ENCODE results near the gene CYTIP. TPM values are rescaled to one million over a fixed set of nuclear protein-coding genes. Genes with fewer than 3 reads are reported as not detected.

The CYTIP gene
- polyA plus RNA-seq, 1 of the 3 experiments (the other 2 are of a cell fraction): not detected

GRCh38 chr2:157418239-157418641 lies 25.6 kb downstream of the CYTIP start:
- H3K79me2 ChIP-seq (ENCODE audit: insufficient read depth): no peaks in the 10 kb centered on the region
- WGBS (ENCODE audit: low lambda C conversion rate): 16% methylated on average over 4 of the region's 4 CpGs
- no peak overlapping the region for H3K4me2 ChIP-seq
- H3K4me3 ChIP-seq (ENCODE audit: low read depth in 2 of 2, low read length in 1 of 2): no peak overlapping the region
- no peak overlapping the region for H3K9ac ChIP-seq
- H2AFZ ChIP-seq (ENCODE audit: low read depth): no peak overlapping the region
- H4K20me1 ChIP-seq (ENCODE audit: insufficient read depth): no peaks in the 10 kb centered on the region
- no peaks in the 10 kb centered on the region for H3F3A ChIP-seq (replicated peaks; ENCODE audit: insufficient read depth)
- CTCF ChIA-PET: interaction anchor here (1.3 to 1.4 kb wide), 2 partner anchors 10 to 82 kb away, joined by 4 to 6 read pairs; no protein-coding TSS in a partner anchor
- no peaks in the 10 kb centered on the region for H3K4me1 ChIP-seq (ENCODE audit: control insufficient read depth in 1 of 2, insufficient read depth in 2 of 2, low read depth in 1 of 2, low read length in 1 of 2)
- H3K9me2 ChIP-seq: no peaks in the 10 kb centered on the region
- no peaks in the 10 kb centered on the region for H3K36me3 ChIP-seq (replicated peaks in 1 of 2; ENCODE audit: control insufficient read depth in 1 of 2, insufficient read depth in 2 of 2, low read length in 1 of 2)
- H3K27me3 ChIP-seq (ENCODE audit: insufficient read depth): no peaks in the 10 kb centered on the region; the same call in 1 of the 2 replicates
- H3K9me3 ChIP-seq: no peaks in the 10 kb centered on the region
- no peak for TF ChIP-seq JUND (IDR thresholded peaks at IDR 0.05)
- no peak for TF ChIP-seq TAF1 (IDR thresholded peaks at IDR 0.05; ENCODE audit: borderline replicate concordance, low read depth, low read length)
- no peak for TF ChIP-seq RAD21 (IDR thresholded peaks at IDR 0.05; ENCODE audit: low read length)
- no peak for TF ChIP-seq FOSL2 (IDR thresholded peaks at IDR 0.05; ENCODE audit: borderline replicate concordance, low read depth)
- TF ChIP-seq, protein P1, sequence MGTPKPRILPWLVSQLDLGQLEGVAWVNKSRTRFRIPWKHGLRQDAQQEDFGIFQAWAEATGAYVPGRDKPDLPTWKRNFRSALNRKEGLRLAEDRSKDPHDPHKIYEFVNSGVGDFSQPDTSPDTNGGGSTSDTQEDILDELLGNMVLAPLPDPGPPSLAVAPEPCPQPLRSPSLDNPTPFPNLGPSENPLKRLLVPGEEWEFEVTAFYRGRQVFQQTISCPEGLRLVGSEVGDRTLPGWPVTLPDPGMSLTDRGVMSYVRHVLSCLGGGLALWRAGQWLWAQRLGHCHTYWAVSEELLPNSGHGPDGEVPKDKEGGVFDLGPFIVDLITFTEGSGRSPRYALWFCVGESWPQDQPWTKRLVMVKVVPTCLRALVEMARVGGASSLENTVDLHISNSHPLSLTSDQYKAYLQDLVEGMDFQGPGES (IDR thresholded peaks at IDR 0.05; ENCODE audit: low read depth, low read length): no peak
- no peak for TF ChIP-seq YY1 (IDR thresholded peaks at IDR 0.05; ENCODE audit: low read depth)
- TF ChIP-seq, protein P2, sequence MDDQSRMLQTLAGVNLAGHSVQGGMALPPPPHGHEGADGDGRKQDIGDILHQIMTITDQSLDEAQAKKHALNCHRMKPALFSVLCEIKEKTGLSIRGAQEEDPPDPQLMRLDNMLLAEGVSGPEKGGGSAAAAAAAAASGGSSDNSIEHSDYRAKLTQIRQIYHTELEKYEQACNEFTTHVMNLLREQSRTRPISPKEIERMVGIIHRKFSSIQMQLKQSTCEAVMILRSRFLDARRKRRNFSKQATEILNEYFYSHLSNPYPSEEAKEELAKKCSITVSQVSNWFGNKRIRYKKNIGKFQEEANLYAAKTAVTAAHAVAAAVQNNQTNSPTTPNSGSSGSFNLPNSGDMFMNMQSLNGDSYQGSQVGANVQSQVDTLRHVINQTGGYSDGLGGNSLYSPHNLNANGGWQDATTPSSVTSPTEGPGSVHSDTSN (IDR thresholded peaks at IDR 0.05): no peak
- no peak for TF ChIP-seq EP300 (IDR thresholded peaks at IDR 0.05; ENCODE audit: borderline replicate concordance in 1 of 2, low read depth in 1 of 2, low read length in 1 of 2)
- no peak for DNase-seq
- H3K27ac ChIP-seq (ENCODE audit: low read depth in 2 of 2, low read length in 1 of 2): no peak overlapping the region
- POLR2A ChIA-PET: no interaction called here

DNA sequence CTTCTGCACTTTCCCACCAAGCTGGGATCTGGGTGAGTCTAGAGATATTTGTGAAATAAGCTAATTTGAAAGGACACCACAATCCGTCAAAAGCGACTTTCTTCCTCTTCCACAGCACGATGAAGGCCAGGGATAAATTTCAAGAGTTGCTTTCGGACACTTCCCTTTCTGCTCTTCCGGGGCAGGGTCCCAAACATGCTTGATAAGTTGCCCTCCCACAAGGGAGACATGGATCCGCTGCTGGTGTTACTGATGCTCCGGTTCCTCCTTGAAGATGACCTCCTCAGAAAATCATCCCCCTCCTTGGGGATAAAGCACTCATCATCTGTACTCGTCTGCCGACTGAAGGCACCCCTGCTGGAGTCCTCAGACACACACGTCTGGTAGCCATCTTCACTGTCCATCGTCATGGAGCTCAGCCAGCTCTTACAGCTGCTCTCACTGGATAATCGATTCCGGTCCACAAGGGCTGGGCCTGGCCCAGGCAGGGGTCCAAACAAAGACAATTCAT lies 28.2 kb downstream of the CYTIP start:
- H4K20me1 ChIP-seq (ENCODE audit: insufficient read depth): no peaks in the 10 kb centered on the region
- H2AFZ ChIP-seq (ENCODE audit: low read depth): no peak overlapping the region
- no peaks in the 10 kb centered on the region for H3K9me3 ChIP-seq
- H3K4me3 ChIP-seq (ENCODE audit: low read depth in 2 of 2, low read length in 1 of 2): no peak overlapping the region
- no peaks in the 10 kb centered on the region for H3K36me3 ChIP-seq (replicated peaks in 1 of 2; ENCODE audit: control insufficient read depth in 1 of 2, insufficient read depth in 2 of 2, low read length in 1 of 2)
- H3K27ac ChIP-seq (ENCODE audit: low read depth in 2 of 2, low read length in 1 of 2): no peak overlapping the region
- POLR2A ChIA-PET: no interaction called here
- no peaks in the 10 kb centered on the region for H3K4me1 ChIP-seq (ENCODE audit: control insufficient read depth in 1 of 2, insufficient read depth in 2 of 2, low read depth in 1 of 2, low read length in 1 of 2)
- TF ChIP-seq NRF1 (IDR thresholded peaks at IDR 0.05; ENCODE audit: low read depth, low read length) (no peak), RCOR1 (IDR thresholded peaks at IDR 0.05; ENCODE audit: low read length) (no peak), SIN3A (IDR thresholded peaks at IDR 0.05; ENCODE audit: borderline replicate concordance, low read depth, low read length) (no peak), CHD2 (IDR thresholded peaks at IDR 0.05; ENCODE audit: low read length, partially characterized antibody) (no peak), FOSL2 (IDR thresholded peaks at IDR 0.05; ENCODE audit: borderline replicate concordance, low read depth) (no peak), RFX5 (IDR thresholded peaks at IDR 0.05; ENCODE audit: low read length) (no peak), TAF1 (IDR thresholded peaks at IDR 0.05; ENCODE audit: borderline replicate concordance, low read depth, low read length) (no peak), CTCF (IDR thresholded peaks at IDR 0.05) (no peak), FOXM1 (IDR thresholded peaks at IDR 0.05; ENCODE audit: low read depth) (no peak), FOXJ3 (CRISPR knock-in tag; IDR thresholded peaks at IDR 0.05) (no peak), RAD21 (IDR thresholded peaks at IDR 0.05; ENCODE audit: low read length) (no peak), GABPA (IDR thresholded peaks at IDR 0.05; ENCODE audit: low read depth) (no peak), GATA2 (CRISPR knock-in tag; IDR thresholded peaks at IDR 0.05) (no peak), ELF1 (IDR thresholded peaks at IDR 0.05) (no peak)
- TF ChIP-seq, protein P3, sequence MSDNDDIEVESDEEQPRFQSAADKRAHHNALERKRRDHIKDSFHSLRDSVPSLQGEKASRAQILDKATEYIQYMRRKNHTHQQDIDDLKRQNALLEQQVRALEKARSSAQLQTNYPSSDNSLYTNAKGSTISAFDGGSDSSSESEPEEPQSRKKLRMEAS (IDR thresholded peaks at IDR 0.05; ENCODE audit: low read depth): no peak
- TF ChIP-seq, protein P4, sequence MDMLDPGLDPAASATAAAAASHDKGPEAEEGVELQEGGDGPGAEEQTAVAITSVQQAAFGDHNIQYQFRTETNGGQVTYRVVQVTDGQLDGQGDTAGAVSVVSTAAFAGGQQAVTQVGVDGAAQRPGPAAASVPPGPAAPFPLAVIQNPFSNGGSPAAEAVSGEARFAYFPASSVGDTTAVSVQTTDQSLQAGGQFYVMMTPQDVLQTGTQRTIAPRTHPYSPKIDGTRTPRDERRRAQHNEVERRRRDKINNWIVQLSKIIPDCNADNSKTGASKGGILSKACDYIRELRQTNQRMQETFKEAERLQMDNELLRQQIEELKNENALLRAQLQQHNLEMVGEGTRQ (IDR thresholded peaks at IDR 0.05; ENCODE audit: borderline replicate concordance, low read depth, low read length): no peak
- no peaks in the 10 kb centered on the region; the same call in 1 of the 2 replicates for H3K27me3 ChIP-seq (ENCODE audit: insufficient read depth)
- no peaks in the 10 kb centered on the region for H3K9me2 ChIP-seq
- no peak overlapping the region for H3K9ac ChIP-seq
- no peak for DNase-seq
- WGBS (ENCODE audit: low lambda C conversion rate): 22% methylated on average over 12 of the region's 13 CpGs
- H3K4me2 ChIP-seq: no peak overlapping the region
- no peaks in the 10 kb centered on the region for H3K79me2 ChIP-seq (ENCODE audit: insufficient read depth)
- CTCF ChIA-PET: no interaction called here
- H3F3A ChIP-seq (replicated peaks; ENCODE audit: insufficient read depth): no peaks in the 10 kb centered on the region

Measured in SK-N-SH (cell line).